HEK293 (cell line): ENCODE results near the gene C20orf144.
A peak's percentile ranks its signal among the peaks of the same experiment; 100 is the strongest.

ENCODE experiments used
- CTCF ChIA-PET: fragments of 350-600 bp; formaldehyde crosslinking; extraction: SDS; loops from one replicate; lab custom pipeline; 2021; ENCODE audit warnings: antibody characterized with exemption; lab: Yijun Ruan, JAX
- POLR2A ChIA-PET: fragments of 300-600 bp; formaldehyde crosslinking; extraction: SDS; loops from one replicate; lab custom pipeline; 2020; ENCODE audit warnings: antibody characterized with exemption, inconsistent platforms; lab: Yijun Ruan, JAX
- H3K27ac ChIP-seq: fragments of 200-500 bp; sonication (Bioruptor generic); 2 replicates; pipeline ENCODE4 v1.5.1; 2014; ENCODE audit warnings: low read depth, low read length, control low read depth, inconsistent platforms; ENCODE audit errors: extremely low read depth
- H3K36me3 ChIP-seq, 2 experiments: fragments of 200-500 bp in 1 of 2; sonication (Bioruptor generic) in 1 of 2; 1 replicate in 1 of 2; 2 replicates in 1 of 2; pipeline ENCODE4 v1.5.1; 2014 to 2017; ENCODE audit warnings: inconsistent platforms in 2 of 2, low read length in 2 of 2; ENCODE audit not compliant: control insufficient read depth in 2 of 2, insufficient read depth in 1 of 2
- H3K4me1 ChIP-seq: fragments of 200-500 bp; sonication (Bioruptor generic); 2 replicates; pipeline ENCODE4 v1.5.1; 2014; ENCODE audit warnings: mild to moderate bottlenecking, low read length, inconsistent platforms; ENCODE audit not compliant: control insufficient read depth, insufficient read depth
- H3K4me3 ChIP-seq: 2 replicates; pipeline ENCODE4 v1.5.1; 2011; ENCODE audit warnings: low read depth, mild to moderate bottlenecking, control low read depth, low read length, moderate library complexity
- H3K9me3 ChIP-seq: fragments of 200-500 bp; sonication (Bioruptor generic); 2 replicates; pipeline ENCODE4 v1.5.1; 2014; ENCODE audit warnings: low read depth, low read length, inconsistent platforms; ENCODE audit not compliant: control insufficient read depth, insufficient read depth
- HOXD13 ChIP-seq: sonication (generic); formaldehyde crosslinking; IDR thresholded peaks from 2 replicates; pipeline ENCODE4 v1.8.0; 2022; ENCODE audit warnings: missing genetic modification reagents, borderline replicate concordance
- KLF7 ChIP-seq: fragments of 450-650 bp; formaldehyde crosslinking; IDR thresholded peaks from 2 replicates; pipeline ENCODE4 v1.5.1; 2016; ENCODE audit warnings: missing biosample characterization, missing genetic modification characterization, borderline replicate concordance
- SCRT2 ChIP-seq: fragments of 450-650 bp; formaldehyde crosslinking; IDR thresholded peaks from 2 replicates; pipeline ENCODE4 v1.5.1; 2016; ENCODE audit warnings: missing biosample characterization, missing genetic modification characterization
- YY2 ChIP-seq: fragments of 450-650 bp; formaldehyde crosslinking; IDR thresholded peaks from 2 replicates; pipeline ENCODE4 v1.5.1; 2016; ENCODE audit warnings: missing biosample characterization, missing genetic modification characterization
- ZBTB49 ChIP-seq: fragments of 450-650 bp; formaldehyde crosslinking; IDR thresholded peaks from 2 replicates; pipeline ENCODE4 v1.5.1; 2016; ENCODE audit warnings: missing biosample characterization, missing genetic modification characterization, low read depth
- ZNF140 ChIP-seq: fragments of 450-650 bp; formaldehyde crosslinking; IDR thresholded peaks from 2 replicates; pipeline ENCODE4 v1.5.1; 2016; ENCODE audit warnings: missing biosample characterization, missing genetic modification characterization
- ZNF2 ChIP-seq: fragments of 450-650 bp; formaldehyde crosslinking; IDR thresholded peaks from 2 replicates; pipeline ENCODE4 v1.5.1; 2016; ENCODE audit warnings: missing biosample characterization, missing genetic modification characterization
- ZNF223 ChIP-seq: fragments of 450-650 bp; formaldehyde crosslinking; IDR thresholded peaks from 2 replicates; pipeline ENCODE4 v1.5.1; 2016; ENCODE audit warnings: missing biosample characterization, missing genetic modification characterization
- ZNF423 ChIP-seq: fragments of 450-650 bp; formaldehyde crosslinking; IDR thresholded peaks from 2 replicates; pipeline ENCODE4 v1.5.1; 2016; ENCODE audit warnings: missing biosample characterization, missing genetic modification characterization
- ZNF529 ChIP-seq: fragments of 450-650 bp; formaldehyde crosslinking; IDR thresholded peaks from 2 replicates; pipeline ENCODE4 v1.5.1; 2017; ENCODE audit warnings: missing genetic modification characterization, missing biosample characterization; ENCODE audit not compliant: insufficient replicate concordance
- ZNF600 ChIP-seq: fragments of 450-650 bp; formaldehyde crosslinking; IDR thresholded peaks from 2 replicates; pipeline ENCODE4 v1.5.1; 2016; ENCODE audit warnings: missing biosample characterization, missing genetic modification characterization
- ZNF610 ChIP-seq: fragments of 450-650 bp; formaldehyde crosslinking; IDR thresholded peaks from 2 replicates; pipeline ENCODE4 v1.5.1; 2016; ENCODE audit warnings: missing biosample characterization, missing genetic modification characterization, borderline replicate concordance
- ZNF645 ChIP-seq: fragments of 450-650 bp; formaldehyde crosslinking; IDR thresholded peaks from 2 replicates; pipeline ENCODE4; 2016; ENCODE audit warnings: missing biosample characterization, missing genetic modification characterization
- ZNF707 ChIP-seq: fragments of 450-650 bp; formaldehyde crosslinking; IDR thresholded peaks from 2 replicates; pipeline ENCODE4 v1.5.1; 2016; ENCODE audit warnings: missing biosample characterization, missing genetic modification characterization
- ZNF768 ChIP-seq: fragments of 450-650 bp; formaldehyde crosslinking; IDR thresholded peaks from 2 replicates; pipeline ENCODE4 v1.5.1; 2018; ENCODE audit warnings: missing biosample characterization, mild to moderate bottlenecking, missing genetic modification characterization
- ZNF837 ChIP-seq: fragments of 450-650 bp; formaldehyde crosslinking; IDR thresholded peaks from 2 replicates; pipeline ENCODE4 v1.5.1; 2016; ENCODE audit warnings: missing biosample characterization, missing genetic modification characterization
- ZSCAN4 ChIP-seq: fragments of 450-650 bp; formaldehyde crosslinking; IDR thresholded peaks from 2 replicates; pipeline ENCODE4 v1.5.1; 2017; ENCODE audit warnings: missing biosample characterization, missing genetic modification characterization

Gene C20orf144

GRCh38 chr20:33703498-33704137 lies 41.5 kb downstream of the C20orf144 start (continued):
- TF ChIP-seq ZBTB49 (tag by site-specific recombination) (no peak), ZNF2 (tag by site-specific recombination) (no peak)

GRCh38 chr20:33704197-33704924 lies 42.2 kb downstream of the C20orf144 start:
- ChIA-PET POLR2A (no interaction called here), CTCF (interaction anchor here (0.6 kb wide), 1 partner anchor 47 kb away, joined by 3 read pairs; no protein-coding TSS in a partner anchor)
- no peaks in the 10 kb centered on the region for H3K9me3 ChIP-seq
- H3K4me1 ChIP-seq: no peaks in the 10 kb centered on the region
- TF ChIP-seq ZNF423 (tag by site-specific recombination): no peak
- TF ChIP-seq ZNF600: 0 out of 2 replicates have a peak, but pooled peaks have one; percentile 41
- no peak for TF ChIP-seq ZNF768
- TF ChIP-seq YY2: no peak
- TF ChIP-seq HOXD13 (CRISPR knock-in tag): no peak
- TF ChIP-seq ZNF529 (tag by site-specific recombination): no peak
- TF ChIP-seq ZNF645 (tag by site-specific recombination): no peak
- peak; percentile 99 for TF ChIP-seq ZNF610 (tag by site-specific recombination)
- no peak overlapping the region for H3K4me3 ChIP-seq
- no peaks in the 10 kb centered on the region for H3K36me3 ChIP-seq
- H3K27ac ChIP-seq: no peak overlapping the region

- Histone ChIP-seq H3K4me3 (no peak overlapping the region), H3K27ac (no peak overlapping the region), H3K36me3 (no peaks in the 10 kb centered on the region)
- POLR2A ChIA-PET: no interaction called here
- CTCF ChIA-PET: no interaction called here
- TF ChIP-seq YY2: no peak
- TF ChIP-seq SCRT2 (tag by site-specific recombination): peak; percentile 84
- TF ChIP-seq, all 188 proteins: peak for 1
- Histone ChIP-seq H3K9me3 (no peaks in the 10 kb centered on the region), H3K4me1 (no peaks in the 10 kb centered on the region)
Observed at GRCh38 chr20:33707668-33708067, 45.5 kb downstream of the C20orf144 start.

- ChIA-PET POLR2A (interaction anchor here (0.6 kb wide), 1 partner anchor 70 kb away, joined by 5 read pairs; no protein-coding TSS in a partner anchor), CTCF (no interaction called here)
- Histone ChIP-seq H3K4me1 (no peaks in the 10 kb centered on the region), H3K27ac (no peak overlapping the region), H3K36me3 (no peaks in the 10 kb centered on the region), H3K4me3 (no peak overlapping the region), H3K9me3 (no peaks in the 10 kb centered on the region)
- TF ChIP-seq ZNF707 (tag by site-specific recombination) (no peak), ZNF140 (no peak), KLF7 (tag by site-specific recombination) (no peak), ZSCAN4 (tag by site-specific recombination) (no peak), ZNF223 (tag by site-specific recombination) (no peak), ZNF837 (tag by site-specific recombination) (no peak)
Observed at GRCh38 chr20:33709398-33709797, 47.3 kb downstream of the C20orf144 start.
